OCI-LY1 (cell line): Measurements from ENCODE around the gene ZBTB16.

Experiments
- H2AFZ ChIP-seq: fragments of 200-600 bp; sonication (generic), shearing (Covaris generic); 2 replicates; pipeline ENCODE4 v1.6.0; 2014; ENCODE audit warnings: antibody characterized with exemption, mild to moderate bottlenecking, low read length
- H3F3A ChIP-seq: fragments of 200-600 bp; sonication (generic), shearing (Covaris generic); 2 replicates; pipeline ENCODE4 v1.6.0; 2014; ENCODE audit warnings: mild to moderate bottlenecking, antibody characterized with exemption, low read length, moderate library complexity; ENCODE audit not compliant: insufficient read depth
- H3K27ac ChIP-seq: fragments of 200-600 bp; sonication (generic); 2 replicates; pipeline ENCODE4 v1.5.1; 2014; ENCODE audit warnings: low read length, mixed run types, mild to moderate bottlenecking, low read depth; ENCODE audit not compliant: poor library complexity, severe bottlenecking
- H3K27me3 ChIP-seq: fragments of 200-600 bp; sonication (generic); 2 replicates; pipeline ENCODE4 v1.6.0; 2014; ENCODE audit warnings: antibody characterized with exemption, mild to moderate bottlenecking, low read length, moderate library complexity; ENCODE audit not compliant: insufficient read depth
- H3K36me3 ChIP-seq: fragments of 200-600 bp; sonication (generic); 2 replicates; pipeline ENCODE4 v1.6.1; 2014; ENCODE audit warnings: mild to moderate bottlenecking, antibody characterized with exemption, low read length, moderate library complexity, mixed read lengths; ENCODE audit not compliant: insufficient read depth
- H3K4me1 ChIP-seq: fragments of 200-600 bp; sonication (generic); 2 replicates; pipeline ENCODE4 v1.5.1; 2014; ENCODE audit warnings: mild to moderate bottlenecking, low read length, moderate library complexity; ENCODE audit not compliant: insufficient read depth, severe bottlenecking
- H3K4me2 ChIP-seq: fragments of 200-600 bp; sonication (generic), shearing (Covaris generic); 2 replicates; pipeline ENCODE4 v1.6.1; 2014; ENCODE audit warnings: low read length
- H3K4me3 ChIP-seq: fragments of 200-600 bp; sonication (generic); 2 replicates; pipeline ENCODE4 v1.5.1; 2014; ENCODE audit warnings: low read length, low read depth, mild to moderate bottlenecking, mixed read lengths; ENCODE audit not compliant: poor library complexity, severe bottlenecking
- H3K79me2 ChIP-seq: fragments of 200-600 bp; shearing (Covaris generic); 2 replicates; pipeline ENCODE4 v1.6.1; 2016; ENCODE audit warnings: mixed run types, low read length, mixed read lengths; ENCODE audit not compliant: insufficient read depth
- H3K9ac ChIP-seq: fragments of 200-600 bp; sonication (generic), shearing (Covaris generic); 2 replicates; pipeline ENCODE4 v1.6.1; 2014; ENCODE audit warnings: mild to moderate bottlenecking, low read length, mixed read lengths
- H3K9me2 ChIP-seq: fragments of 200-600 bp; sonication (generic), shearing (Covaris generic); 2 replicates; pipeline ENCODE4 v1.6.1; 2014; ENCODE audit warnings: low read depth, mild to moderate bottlenecking, low read length, mixed read lengths
- H3K9me3 ChIP-seq: fragments of 200-600 bp; shearing (Covaris generic); 2 replicates; pipeline ENCODE4 v1.6.1; 2014; ENCODE audit warnings: low read length, mixed read lengths
- H4K20me1 ChIP-seq: fragments of 200-600 bp; sonication (generic), shearing (Covaris generic); 2 replicates; pipeline ENCODE4 v1.6.0; 2016; ENCODE audit warnings: mild to moderate bottlenecking, low read length; ENCODE audit not compliant: insufficient read depth
- EZH2 ChIP-seq: fragments of 200-600 bp; sonication (generic), shearing (Covaris generic); IDR thresholded peaks from 2 replicates; pipeline ENCODE4 v1.8.0; 2017; ENCODE audit warnings: borderline replicate concordance, mixed run types, mild to moderate bottlenecking, antibody characterized with exemption, low read length, moderate library complexity, mixed read lengths
- TF ChIP-seq, protein P1 (sequence below): fragments of 200-600 bp; sonication (generic), shearing (Covaris generic); IDR thresholded peaks from 2 replicates; pipeline ENCODE4 v1.5.1; 2017; ENCODE audit warnings: mild to moderate bottlenecking, antibody characterized with exemption, low read length, moderate library complexity, mixed read lengths

Gene ZBTB16

DNA sequence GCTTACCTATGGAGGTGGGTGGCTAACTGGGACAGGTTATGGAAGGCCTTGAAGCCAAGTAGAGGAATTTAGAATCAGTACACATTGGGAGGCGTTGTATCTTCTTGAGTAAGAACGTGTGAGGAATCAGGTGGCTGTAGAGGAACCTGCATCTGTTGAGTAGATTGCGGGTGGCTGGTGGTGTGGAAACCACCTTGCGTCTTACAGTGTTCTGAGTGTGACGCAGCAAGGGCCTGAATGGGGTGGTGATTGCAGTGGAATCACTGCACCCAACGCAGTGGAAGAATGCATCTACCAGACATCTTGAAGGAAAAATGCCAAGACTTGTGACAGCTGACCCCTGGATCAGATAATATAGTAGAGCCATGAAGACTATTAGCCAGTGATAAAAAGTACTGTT lies 125.9 kb downstream of the ZBTB16 start:
- no peaks in the 10 kb centered on the region for H3K9me3 ChIP-seq
- H3K4me2 ChIP-seq = no peak overlapping the region
- no peak overlapping the region for H2AFZ ChIP-seq

DNA sequence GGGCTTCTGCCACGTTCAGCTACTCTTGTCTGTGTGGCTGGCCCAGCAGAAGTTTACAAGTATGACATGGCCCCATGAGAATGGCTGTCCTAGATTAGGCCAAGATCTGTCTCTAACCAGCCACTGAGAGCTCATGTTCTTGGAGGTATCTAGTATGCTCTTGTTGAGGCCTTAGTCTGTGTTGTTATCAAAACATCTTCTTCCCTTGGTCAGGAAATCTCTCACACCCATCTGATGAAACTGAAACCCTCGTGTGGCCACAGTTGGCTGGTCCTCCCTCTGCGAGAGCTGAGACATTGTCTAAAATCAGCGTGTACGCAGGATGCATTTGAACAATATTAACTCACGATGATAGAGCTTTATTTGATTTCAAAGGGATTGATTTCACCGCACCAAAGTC lies 127.7 kb downstream of the ZBTB16 start:
- no peak for TF ChIP-seq EZH2
- TF ChIP-seq, protein P1, sequence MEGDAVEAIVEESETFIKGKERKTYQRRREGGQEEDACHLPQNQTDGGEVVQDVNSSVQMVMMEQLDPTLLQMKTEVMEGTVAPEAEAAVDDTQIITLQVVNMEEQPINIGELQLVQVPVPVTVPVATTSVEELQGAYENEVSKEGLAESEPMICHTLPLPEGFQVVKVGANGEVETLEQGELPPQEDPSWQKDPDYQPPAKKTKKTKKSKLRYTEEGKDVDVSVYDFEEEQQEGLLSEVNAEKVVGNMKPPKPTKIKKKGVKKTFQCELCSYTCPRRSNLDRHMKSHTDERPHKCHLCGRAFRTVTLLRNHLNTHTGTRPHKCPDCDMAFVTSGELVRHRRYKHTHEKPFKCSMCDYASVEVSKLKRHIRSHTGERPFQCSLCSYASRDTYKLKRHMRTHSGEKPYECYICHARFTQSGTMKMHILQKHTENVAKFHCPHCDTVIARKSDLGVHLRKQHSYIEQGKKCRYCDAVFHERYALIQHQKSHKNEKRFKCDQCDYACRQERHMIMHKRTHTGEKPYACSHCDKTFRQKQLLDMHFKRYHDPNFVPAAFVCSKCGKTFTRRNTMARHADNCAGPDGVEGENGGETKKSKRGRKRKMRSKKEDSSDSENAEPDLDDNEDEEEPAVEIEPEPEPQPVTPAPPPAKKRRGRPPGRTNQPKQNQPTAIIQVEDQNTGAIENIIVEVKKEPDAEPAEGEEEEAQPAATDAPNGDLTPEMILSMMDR = no peak
- Histone ChIP-seq H3F3A (no peaks in the 10 kb centered on the region), H3K4me1 (peaks cover 12% of the 10 kb centered on the region), H3K9ac (no peak overlapping the region), H4K20me1 (no peaks in the 10 kb centered on the region), H3K4me3 (no peak overlapping the region), H2AFZ (no peak overlapping the region), H3K27me3 (no peaks in the 10 kb centered on the region), H3K9me3 (no peaks in the 10 kb centered on the region), H3K9me2 (no peaks in the 10 kb centered on the region), H3K4me2 (no peak overlapping the region), H3K27ac (no peak overlapping the region), H3K36me3 (no peaks in the 10 kb centered on the region; the same call in 1 of the 2 replicates), H3K79me2 (no peaks in the 10 kb centered on the region)

More for the DNA sequence above, 125.9 kb downstream of the ZBTB16 start:
- Histone ChIP-seq H3K36me3 (no peaks in the 10 kb centered on the region), H3K9ac (no peak overlapping the region), H3K79me2 (no peaks in the 10 kb centered on the region), H4K20me1 (no peaks in the 10 kb centered on the region), H3K27me3 (no peaks in the 10 kb centered on the region), H3K4me1 (peaks cover 15% of the 10 kb centered on the region), H3F3A (no peaks in the 10 kb centered on the region), H3K4me3 (no peak overlapping the region), H3K9me2 (no peaks in the 10 kb centered on the region), H3K27ac (no peak overlapping the region)
- no peak for TF ChIP-seq EZH2
- TF ChIP-seq, protein P1 = no peak

DNA sequence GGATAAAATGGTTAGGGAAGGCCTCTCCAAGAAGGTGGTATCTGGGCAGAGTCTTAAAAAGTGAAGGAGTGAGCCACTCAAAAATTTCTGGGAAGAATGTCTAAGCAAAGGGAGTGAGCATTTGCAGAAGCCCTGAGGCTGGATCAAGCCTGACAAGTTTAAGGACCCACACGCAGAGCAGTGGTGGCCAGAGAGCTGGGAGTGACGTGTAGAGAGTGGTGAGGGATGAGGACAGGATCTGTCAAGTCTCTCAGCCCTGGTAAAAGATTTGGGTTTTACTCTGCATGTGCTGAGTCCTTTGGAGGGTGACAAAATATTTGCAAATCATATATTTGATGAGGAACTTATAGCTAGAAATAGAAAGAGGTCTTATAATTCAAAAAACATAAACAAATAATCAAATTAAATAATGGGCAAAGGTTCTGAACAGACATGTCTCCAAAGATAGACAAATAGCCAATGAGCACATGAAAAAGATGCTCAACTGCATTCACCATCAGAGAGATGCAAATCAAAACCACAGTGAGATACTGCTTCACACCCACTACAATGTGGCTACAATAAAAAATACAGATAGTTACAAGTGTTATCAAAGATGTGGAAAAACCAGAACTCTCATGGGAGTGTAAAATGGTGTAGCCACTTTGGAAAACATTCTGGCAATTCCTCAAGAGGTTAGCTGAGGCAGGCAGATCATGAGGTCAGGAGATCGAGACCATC lies 129.5 kb downstream of the ZBTB16 start:
- no peak overlapping the region for H2AFZ ChIP-seq
- H3K9me2 ChIP-seq = no peaks in the 10 kb centered on the region
- H3K9me3 ChIP-seq = no peaks in the 10 kb centered on the region
- no peaks in the 10 kb centered on the region for H3F3A ChIP-seq
- no peaks in the 10 kb centered on the region; the same call in 1 of the 2 replicates for H3K36me3 ChIP-seq
- no peak overlapping the region for H3K9ac ChIP-seq
- no peak overlapping the region for H3K4me2 ChIP-seq
- peaks cover 8% of the 10 kb centered on the region for H3K4me1 ChIP-seq
- no peaks in the 10 kb centered on the region for H4K20me1 ChIP-seq
- H3K79me2 ChIP-seq = no peaks in the 10 kb centered on the region
- no peak overlapping the region for H3K27ac ChIP-seq
- no peak overlapping the region for H3K4me3 ChIP-seq
- H3K27me3 ChIP-seq = no peaks in the 10 kb centered on the region
- TF ChIP-seq EZH2 = no peak

DNA sequence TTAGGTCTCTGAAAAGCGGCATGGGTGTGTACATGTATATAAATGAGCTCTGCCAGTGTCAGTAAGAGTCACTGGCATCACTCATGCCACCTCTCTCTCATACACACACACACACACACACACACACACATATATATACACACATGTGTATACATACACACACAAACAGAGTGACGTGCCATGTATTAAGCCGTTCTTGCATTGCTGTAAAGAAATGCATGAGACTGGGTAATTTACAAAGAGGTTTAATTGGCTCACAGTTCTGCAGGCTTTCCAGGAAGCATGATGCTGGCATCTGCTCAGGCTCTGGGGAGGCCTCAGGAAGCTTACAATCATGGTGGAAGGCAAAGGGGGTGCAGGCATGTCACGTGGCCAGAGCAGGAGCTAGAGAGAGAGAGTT lies 131.1 kb downstream of the ZBTB16 start:
- H3K27ac ChIP-seq = no peak overlapping the region

More for the DNA sequence above, 131.1 kb downstream of the ZBTB16 start:
- Histone ChIP-seq H3K79me2 (no peaks in the 10 kb centered on the region), H3K36me3 (no peaks in the 10 kb centered on the region; the same call in 1 of the 2 replicates), H3K4me2 (no peak overlapping the region), H2AFZ (no peak overlapping the region), H3K9ac (no peak overlapping the region), H3K4me1 (peaks cover 14% of the 10 kb centered on the region), H4K20me1 (no peaks in the 10 kb centered on the region), H3K27me3 (no peaks in the 10 kb centered on the region), H3K9me3 (no peaks in the 10 kb centered on the region), H3F3A (no peaks in the 10 kb centered on the region), H3K9me2 (no peaks in the 10 kb centered on the region), H3K4me3 (no peak overlapping the region)
- no peak for TF ChIP-seq EZH2
- TF ChIP-seq, protein P1 = no peak
